Amniotic stem cell (primary cell): ENCODE measurements around the gene DIAPH2.

ENCODE experiments used
- DNase-seq: peaks from one replicate; lab custom pipeline; 2025; lab: John Stamatoyannopoulos, UW

The DIAPH2 gene

DNA sequence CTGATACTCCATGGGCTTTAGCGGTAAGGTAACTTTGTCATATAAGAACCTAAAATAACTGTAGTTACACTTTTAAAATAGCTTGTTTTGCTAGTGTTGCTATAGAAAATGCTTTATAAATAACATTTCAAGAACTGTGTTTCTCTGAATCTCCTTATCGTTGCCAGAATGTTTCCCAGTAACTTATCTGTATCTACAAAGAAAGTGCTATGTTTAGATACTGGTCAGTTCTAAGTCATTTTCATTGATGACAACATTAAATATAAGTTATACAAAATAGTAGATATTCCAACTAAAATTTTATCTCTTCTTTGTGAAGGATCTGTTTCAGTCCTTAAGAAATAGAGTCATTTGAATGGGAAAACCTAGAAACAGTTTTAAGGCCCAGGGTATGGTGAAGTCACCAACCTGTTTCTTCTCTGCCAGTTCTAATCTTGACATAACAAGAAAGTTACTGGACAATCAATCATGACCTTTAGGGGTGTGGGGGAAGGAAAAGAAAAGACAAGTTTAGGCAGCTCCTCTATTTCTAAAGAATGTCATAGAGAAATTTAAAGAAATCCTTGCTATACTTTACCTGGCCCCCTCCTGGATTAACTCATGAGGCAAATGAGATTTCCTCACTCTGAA is 625.0 kb downstream of the DIAPH2 start:
- no peak for DNase-seq

DNA sequence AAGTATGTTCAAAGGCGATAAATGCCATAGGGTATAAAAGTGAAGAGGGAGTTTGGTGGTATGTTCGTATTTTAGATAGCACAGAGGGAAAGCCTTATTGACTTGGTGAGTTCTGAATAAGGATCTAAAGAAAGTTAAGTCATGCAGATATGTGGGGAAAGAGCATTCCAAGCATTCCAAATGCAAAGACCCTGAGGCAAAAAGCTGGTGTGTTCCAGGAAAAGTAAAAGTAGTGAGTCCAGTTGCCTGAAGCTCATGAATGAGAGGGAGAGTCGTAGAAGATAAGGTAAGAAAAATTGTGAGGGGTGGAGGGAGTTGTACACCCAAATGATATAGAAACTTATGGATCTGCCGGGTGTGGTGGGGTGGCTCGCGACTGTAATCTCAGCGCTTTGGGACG is 625.7 kb downstream of the DIAPH2 start:
- DNase-seq: no peak

GRCh38 chrX:97311066-97311778 is 626.6 kb downstream of the DIAPH2 start:
- DNase-seq: no peak

DNA sequence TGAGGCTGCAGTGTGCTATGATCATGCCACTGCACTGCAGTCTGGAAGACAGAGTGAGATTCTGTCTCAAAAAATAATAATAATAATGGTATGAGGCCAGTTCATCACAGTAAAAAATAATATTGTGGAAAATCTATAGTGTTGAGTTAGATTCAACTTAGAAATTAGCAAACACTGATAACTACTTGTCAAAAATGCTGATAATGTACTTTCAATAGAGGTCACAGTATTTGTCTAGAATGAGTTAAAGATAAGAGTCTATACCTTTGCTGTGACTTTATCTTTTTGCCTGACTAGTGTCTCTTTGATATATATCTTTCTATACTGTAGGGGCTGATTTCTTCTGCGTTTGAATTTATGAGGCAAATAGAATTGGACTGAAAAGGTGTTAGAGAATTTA is 629.7 kb downstream of the DIAPH2 start:
- DNase-seq: no peak

- DNase-seq: no peak
Measured at GRCh38 chrX:97315939-97316338, 631.3 kb downstream of the DIAPH2 start.

GRCh38 chrX:97320305-97320704 is 635.7 kb downstream of the DIAPH2 start:
- no peak for DNase-seq

DNA sequence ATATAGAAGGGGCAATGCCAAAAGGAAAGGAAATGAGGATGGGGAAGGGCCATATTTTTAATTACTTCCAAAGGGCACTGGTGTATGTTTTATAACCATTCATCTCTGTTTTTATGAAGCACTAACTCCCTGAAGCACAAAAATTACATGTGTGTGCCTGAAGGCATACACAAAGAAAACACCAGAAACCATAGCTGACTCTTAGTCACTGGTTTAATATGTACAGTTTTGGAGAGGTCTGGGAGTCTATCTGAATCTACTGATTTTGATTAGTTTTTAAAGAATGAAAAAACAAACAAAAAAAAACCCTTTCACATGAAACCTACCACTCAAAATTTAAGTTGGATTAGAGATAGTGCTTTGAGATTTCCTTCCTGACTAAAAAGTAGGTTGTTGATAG is 637.8 kb downstream of the DIAPH2 start:
- no peak for DNase-seq

DNA sequence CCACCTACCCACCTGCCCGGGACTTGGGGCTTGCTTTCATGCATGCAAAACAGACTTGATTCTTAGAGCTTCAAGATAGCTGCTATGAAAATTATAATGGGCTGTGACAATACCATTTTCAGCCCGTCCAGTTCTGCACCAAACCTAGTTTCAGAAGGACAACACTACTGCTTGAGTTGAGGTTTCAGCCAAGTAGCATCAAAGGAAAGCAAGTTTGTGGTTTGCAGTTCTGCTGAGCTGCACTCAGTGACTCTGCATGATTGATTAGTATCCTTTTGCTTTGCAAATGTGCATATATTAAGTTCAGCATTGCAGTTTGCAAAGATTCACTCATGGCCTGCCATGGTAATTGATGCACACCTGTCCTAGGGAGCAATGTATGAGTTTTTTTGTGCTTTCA is 641.8 kb downstream of the DIAPH2 start:
- DNase-seq: no peak

DNA sequence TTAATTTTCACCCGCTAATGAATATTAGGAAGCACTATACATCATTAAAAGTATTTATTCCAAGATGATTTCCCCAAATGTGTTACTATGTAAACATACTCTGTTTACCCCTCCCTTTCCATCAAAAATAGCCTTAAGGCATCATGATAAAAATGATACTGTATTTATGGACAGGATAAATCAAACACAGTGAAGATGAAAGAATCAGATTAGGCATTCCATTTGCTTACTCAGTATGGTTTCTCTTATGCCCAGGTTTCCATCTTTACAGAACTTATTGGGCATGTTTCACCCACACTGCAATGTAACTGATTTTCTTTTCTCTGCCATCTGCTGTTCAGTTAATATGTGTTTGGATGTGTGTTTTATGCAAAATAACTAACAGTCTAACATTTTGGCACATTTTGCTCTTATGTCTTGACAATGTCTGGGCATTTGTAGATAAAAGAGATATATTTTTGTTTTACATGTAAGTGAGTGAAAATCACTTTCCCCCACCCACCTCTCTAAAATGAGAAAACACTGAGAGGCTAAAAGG is 644.3 kb downstream of the DIAPH2 start:
- no peak for DNase-seq

DNA sequence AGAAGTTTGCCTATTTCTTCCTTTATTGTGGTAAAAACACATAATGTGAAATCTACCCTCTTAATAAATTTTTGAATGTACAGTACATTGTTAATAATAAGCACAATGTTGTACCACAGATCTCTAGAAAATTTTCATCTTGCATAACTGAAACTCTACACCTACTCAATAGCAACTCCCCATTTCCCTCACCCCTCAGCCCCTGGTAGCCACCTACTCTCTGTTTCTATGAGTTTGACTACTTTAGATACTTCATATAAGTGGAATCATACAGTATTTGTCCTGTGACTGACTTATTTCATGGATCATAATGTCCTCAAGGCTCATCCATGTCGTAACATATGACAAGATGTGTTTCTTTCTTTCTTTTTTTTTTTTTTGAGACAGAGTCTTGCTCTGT is 645.5 kb downstream of the DIAPH2 start:
- no peak for DNase-seq

DNA sequence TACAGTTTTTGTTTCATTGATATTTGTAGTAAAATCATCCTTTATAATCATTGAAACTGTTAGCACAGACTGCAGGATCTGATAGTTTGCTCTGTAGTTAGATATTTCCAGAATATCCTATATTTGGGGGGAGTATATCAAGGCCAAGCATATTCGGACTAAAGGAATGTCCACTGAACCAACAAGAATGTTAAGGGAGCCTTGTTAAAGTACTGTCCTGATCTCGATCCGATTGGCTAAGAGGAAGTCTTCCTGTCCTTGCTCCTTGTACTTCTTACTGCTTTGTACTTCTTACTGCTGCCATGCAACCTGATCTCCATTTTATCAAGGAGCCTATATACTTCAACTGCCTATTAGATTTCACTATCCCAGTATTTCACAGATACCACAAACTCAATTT is 648.3 kb downstream of the DIAPH2 start:
- DNase-seq: no peak

- no peak for DNase-seq
Measured at GRCh38 chrX:97334850-97335249, 650.2 kb downstream of the DIAPH2 start.

DNA sequence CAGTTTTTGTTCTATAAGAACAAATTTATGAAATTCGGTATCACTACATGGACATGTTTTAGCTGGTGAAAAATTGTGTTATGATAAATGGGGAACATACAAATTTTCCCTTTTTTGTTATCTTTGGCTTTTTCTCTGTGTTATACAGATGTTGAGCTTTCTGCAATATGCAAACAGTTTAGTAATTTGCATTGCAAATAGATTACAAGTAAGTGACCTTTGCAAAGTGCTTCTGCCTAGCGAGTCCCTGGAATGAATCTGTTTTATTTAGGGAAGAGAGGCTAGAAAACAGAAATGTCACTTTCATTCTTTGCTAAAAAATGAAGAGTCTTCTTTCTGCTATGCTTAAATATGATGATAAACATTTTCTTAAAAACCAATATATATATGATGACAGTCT is 660.1 kb downstream of the DIAPH2 start:
- no peak for DNase-seq

GRCh38 chrX:97358941-97359340 is 674.3 kb downstream of the DIAPH2 start:
- DNase-seq: no peak

DNA sequence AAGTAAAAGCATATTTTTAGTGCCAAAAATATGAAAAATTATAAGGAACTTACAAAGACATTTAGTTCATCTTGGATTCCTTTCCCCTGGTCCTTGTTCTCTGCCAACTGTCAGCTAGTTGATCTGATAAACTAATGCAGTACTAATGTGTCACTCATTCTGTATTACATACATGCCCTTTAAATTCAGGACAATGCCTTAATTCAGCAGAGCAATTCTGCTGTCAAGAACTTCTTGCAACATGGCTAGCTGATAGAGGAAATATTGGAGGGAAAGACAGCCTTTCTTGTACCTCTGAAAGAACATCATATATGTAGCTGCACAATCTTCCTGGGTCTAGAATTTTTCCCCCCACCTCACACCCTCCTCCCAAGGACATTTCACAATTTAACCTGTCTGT is 679.2 kb downstream of the DIAPH2 start:
- DNase-seq: no peak

- DNase-seq: no peak
Measured at GRCh38 chrX:97366237-97366636, 681.6 kb downstream of the DIAPH2 start.

DNA sequence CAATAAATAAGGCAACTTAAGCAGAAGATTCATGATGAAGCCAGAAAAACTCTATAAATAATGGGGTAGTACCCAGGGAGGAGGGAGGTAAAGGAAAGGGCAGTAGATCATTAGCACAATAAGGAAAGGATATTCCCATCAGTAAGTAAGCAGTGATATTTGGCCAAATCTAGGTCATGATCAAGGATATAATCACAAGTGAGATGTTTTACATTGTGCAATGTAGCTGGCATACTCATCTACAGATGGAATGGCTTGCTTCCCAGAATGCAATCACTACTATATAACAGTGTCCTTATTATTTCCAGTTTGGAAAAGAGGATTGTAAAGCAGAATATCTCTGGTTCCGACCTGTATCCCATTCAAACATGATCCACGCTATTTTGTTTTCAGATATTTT is 682.5 kb downstream of the DIAPH2 start:
- no peak for DNase-seq

GRCh38 chrX:97369947-97370346 is 685.3 kb downstream of the DIAPH2 start:
- no peak for DNase-seq

DNA sequence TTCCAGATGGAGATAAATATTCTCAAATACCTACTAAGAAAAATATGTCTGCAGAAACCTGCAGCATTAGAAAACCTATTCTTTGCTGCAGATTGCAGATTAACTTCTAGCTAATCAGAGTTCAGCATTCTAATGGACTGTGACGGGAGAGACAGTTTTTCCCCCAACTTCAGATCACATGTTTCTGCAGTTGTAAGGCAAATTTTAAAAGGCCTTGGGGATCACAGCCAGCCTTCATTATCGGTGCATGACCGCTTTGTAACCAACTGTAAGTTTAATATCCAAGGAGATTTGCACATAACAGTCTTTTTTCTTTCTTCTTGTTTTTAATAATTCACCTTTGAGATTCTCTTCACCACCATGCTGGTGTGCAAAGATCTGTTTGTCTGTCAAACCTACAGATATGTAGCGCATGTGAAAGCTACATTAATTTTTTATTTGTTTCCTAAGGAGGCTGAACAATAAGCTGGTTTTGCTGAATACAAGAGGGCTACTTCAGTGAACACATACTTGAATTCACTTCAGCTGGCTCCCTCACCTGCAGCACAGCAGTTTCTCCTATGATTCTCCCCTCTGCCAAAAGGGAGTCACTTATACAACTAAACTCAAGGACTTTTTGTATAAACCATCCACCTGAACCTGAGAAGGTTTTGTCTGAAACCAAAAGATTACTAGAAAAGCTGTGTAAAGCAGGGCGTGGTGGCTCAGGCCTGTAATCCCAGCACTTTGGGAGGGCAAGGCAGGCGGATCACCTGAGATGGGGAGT is 687.5 kb downstream of the DIAPH2 start:
- DNase-seq: no peak

DNA sequence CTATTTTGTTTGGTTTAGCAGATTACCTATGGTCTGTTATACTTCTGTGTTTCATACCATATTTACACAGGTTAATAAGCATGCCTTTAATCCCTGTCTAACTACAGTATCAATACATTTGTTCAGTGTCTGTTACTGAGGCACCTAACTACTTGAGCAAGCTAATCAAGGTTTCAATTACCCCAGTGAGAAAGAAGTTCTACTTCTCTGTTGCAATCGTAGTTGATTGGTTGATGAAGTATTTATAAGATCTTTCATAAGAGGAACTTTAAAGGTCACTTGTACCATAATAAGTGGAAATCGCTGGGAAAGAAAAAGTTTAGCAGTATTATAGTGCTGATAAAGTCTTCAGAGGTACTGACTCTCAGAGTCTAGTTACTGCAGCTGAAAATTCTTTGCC is 689.6 kb downstream of the DIAPH2 start:
- DNase-seq: no peak

GRCh38 chrX:97380200-97380599 is 695.6 kb downstream of the DIAPH2 start:
- DNase-seq: no peak

DNA sequence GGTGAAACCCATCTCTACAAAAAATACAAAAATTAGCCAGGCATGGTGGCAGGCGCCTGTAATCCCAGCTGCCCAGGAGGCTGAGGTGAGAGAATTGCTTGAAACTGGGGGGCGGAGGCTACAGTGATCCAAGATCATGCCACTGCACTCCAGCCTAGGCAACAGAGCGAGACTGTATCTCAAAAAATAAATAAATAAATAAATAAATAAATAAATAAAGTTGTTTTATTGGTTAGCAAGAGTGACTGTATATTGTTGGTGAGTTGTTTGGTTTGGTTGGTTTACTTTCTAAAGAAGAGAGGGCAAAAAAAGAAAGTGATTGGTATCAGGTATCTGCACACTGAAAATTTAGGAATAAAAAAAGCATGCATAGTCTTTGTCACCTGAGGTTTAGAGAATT is 700.0 kb downstream of the DIAPH2 start:
- no peak for DNase-seq

GRCh38 chrX:97387004-97387403 is 702.4 kb downstream of the DIAPH2 start:
- no peak for DNase-seq
